OCI-LY7 (cell line): ENCODE data around the gene GRIP1. TPM values are rescaled to one million over a fixed set of nuclear protein-coding genes. Genes with fewer than 3 reads are reported as not detected.

Experiments
- BruUV-seq: library from RNA; stranded (reverse); fragments of 400-500 nt; replicated peaks from 2 replicates; lab custom pipeline; 2021; lab: Mats Ljungman, UMichigan
- CTCF ChIA-PET: fragments of 300-600 bp; sonication (Branson Sonifier 250); formaldehyde crosslinking; loops from one replicate; lab custom pipeline; 2022; ENCODE audit warnings: antibody characterized with exemption; ENCODE audit not compliant: unreplicated experiment; lab: Charles Lee
- POLR2A ChIA-PET: fragments of 300-600 bp; sonication (Branson Sonifier 250); formaldehyde crosslinking; loops from one replicate; lab custom pipeline; 2022; ENCODE audit warnings: antibody characterized with exemption; lab: Charles Lee
- DNase-seq: peaks from one replicate; pipeline ENCODE4 v3.0.0-alpha.2; 2015; ENCODE audit warnings: low spot score
- H2AFZ ChIP-seq: fragments of 200-600 bp; sonication (generic), shearing (Covaris generic); 2 replicates; pipeline ENCODE4 v1.6.1; 2014; ENCODE audit warnings: mild to moderate bottlenecking, antibody characterized with exemption, low read length, moderate library complexity
- H3K27ac ChIP-seq: fragments of 200-600 bp; sonication (generic); 2 replicates; pipeline ENCODE4 v1.5.1; 2014; ENCODE audit warnings: mixed run types, low read depth, mild to moderate bottlenecking, moderate library complexity, low read length, inconsistent platforms; ENCODE audit not compliant: poor library complexity, severe bottlenecking
- H3K36me3 ChIP-seq: fragments of 200-600 bp; sonication (generic); 2 replicates; pipeline ENCODE4 v1.6.1; 2014; ENCODE audit warnings: mild to moderate bottlenecking, antibody characterized with exemption, low read length, moderate library complexity, mixed read lengths; ENCODE audit not compliant: insufficient read depth
- H3K4me1 ChIP-seq: fragments of 200-600 bp; sonication (generic); 2 replicates; pipeline ENCODE4 v1.5.1; 2014; ENCODE audit warnings: mild to moderate bottlenecking, low read length; ENCODE audit not compliant: insufficient read depth, poor library complexity, severe bottlenecking
- H3K4me2 ChIP-seq: fragments of 200-600 bp; sonication (generic); 2 replicates; pipeline ENCODE4 v1.6.1; 2014; ENCODE audit warnings: mild to moderate bottlenecking, low read length
- H3K4me3 ChIP-seq: fragments of 200-600 bp; sonication (generic); 2 replicates; pipeline ENCODE4 v1.5.1; 2014; ENCODE audit warnings: mild to moderate bottlenecking, low read depth, low read length; ENCODE audit not compliant: poor library complexity, severe bottlenecking
- H3K79me2 ChIP-seq: fragments of 200-600 bp; sonication (generic); 2 replicates; pipeline ENCODE4 v1.6.1; 2016; ENCODE audit warnings: low read depth, mild to moderate bottlenecking, low read length, moderate library complexity, mixed read lengths; ENCODE audit not compliant: insufficient read depth
- H3K9me2 ChIP-seq: fragments of 200-600 bp; sonication (generic); 2 replicates; pipeline ENCODE4 v1.6.1; 2016; ENCODE audit warnings: mild to moderate bottlenecking, low read length, mixed read lengths; ENCODE audit not compliant: insufficient read depth
- H3K9me3 ChIP-seq: fragments of 200-600 bp; sonication (generic); 2 replicates; pipeline ENCODE4 v1.6.1; 2014; ENCODE audit warnings: mild to moderate bottlenecking, mixed run types, low read length, mixed read lengths
- H4K20me1 ChIP-seq: fragments of 200-600 bp; sonication (generic); 2 replicates; pipeline ENCODE4 v1.6.1; 2014; ENCODE audit warnings: mild to moderate bottlenecking, antibody characterized with exemption, low read length, moderate library complexity, mixed read lengths; ENCODE audit not compliant: insufficient read depth
- CTCF ChIP-seq: fragments of 200-600 bp; sonication (generic); conservative IDR thresholded peaks from 2 replicates; pipeline ENCODE4 v1.5.1; 2014; ENCODE audit warnings: mild to moderate bottlenecking, antibody characterized with exemption, low read length, moderate library complexity, mixed read lengths
- EZH2phosphoT487 ChIP-seq: fragments of 200-600 bp; sonication (generic); IDR thresholded peaks from 2 replicates; pipeline ENCODE4 v1.6.1; 2018; ENCODE audit warnings: low read depth, borderline replicate concordance, mild to moderate bottlenecking, mixed run types, antibody characterized with exemption, low read length, moderate library complexity, mixed read lengths
- intact Hi-C: fragments of 100-400 bp; cut with micrococcal nuclease; formaldehyde crosslinking; loops from one replicate; pipeline ENCODE4 v1.10.0; 2022; ENCODE audit not compliant: unreplicated experiment
- total RNA-seq, 2 experiments: library from RNA; depleted of rRNA in 1 of 2; stranded (reverse); fragments of >200 nt in 1 of 2; shearing (Covaris generic) in 1 of 2; gene quantifications; 2 replicates each; pipeline ENCODE4 v1.2.3, GENCODE V29; 2014 to 2022

GRIP1 gene
- total RNA-seq, 2 experiments from 2014 or later: 4.1 to 7.6 TPM

- Histone ChIP-seq H4K20me1 (no peaks in the 10 kb centered on the region), H3K4me1 (no peaks in the 10 kb centered on the region), H3K4me2 (no peak overlapping the region), H3K79me2 (no peaks in the 10 kb centered on the region), H3K9me2 (no peaks in the 10 kb centered on the region), H3K9me3 (no peaks in the 10 kb centered on the region), H3K4me3 (no peak overlapping the region), H3K27ac (no peak overlapping the region), H2AFZ (no peak overlapping the region), H3K36me3 (peaks cover 10% of the 10 kb centered on the region; the same call in 1 of the 2 replicates)
- no peak for DNase-seq
- no peak for TF ChIP-seq CTCF
- no peak for TF ChIP-seq EZH2phosphoT487
- ChIA-PET CTCF (interaction anchor here (0.5 kb wide), 1 partner anchor 13 kb away, joined by 3 read pairs; no protein-coding TSS in a partner anchor), POLR2A (interaction anchor here (0.6 to 1.4 kb wide), 3 partner anchors 75 to 724 kb away, joined by 3 to 6 read pairs (median 4); no protein-coding TSS in a partner anchor)
- intact Hi-C loops: no loop called here
- no TSS peak for BruUV-seq
These were observed 332.9 kb downstream of the GRIP1 start for GRCh38 chr12:66345956-66346355.

GRCh38 chr12:66345212-66345611 is 333.7 kb downstream of the GRIP1 start:
- Histone ChIP-seq H3K4me3 (no peak overlapping the region), H4K20me1 (no peaks in the 10 kb centered on the region), H3K79me2 (no peaks in the 10 kb centered on the region), H3K9me3 (no peaks in the 10 kb centered on the region), H3K27ac (no peak overlapping the region), H3K9me2 (no peaks in the 10 kb centered on the region), H3K4me1 (no peaks in the 10 kb centered on the region), H2AFZ (no peak overlapping the region), H3K4me2 (no peak overlapping the region), H3K36me3 (peaks cover 15% of the 10 kb centered on the region; the same call in 1 of the 2 replicates)
- BruUV-seq: no TSS peak
- intact Hi-C loops: no loop called here
- no peak for TF ChIP-seq EZH2phosphoT487
- TF ChIP-seq CTCF: no peak
- CTCF ChIA-PET: interaction anchor here (0.5 kb wide), 1 partner anchor 13 kb away, joined by 3 read pairs; no protein-coding TSS in a partner anchor
- DNase-seq: no peak
- POLR2A ChIA-PET: interaction anchor here (1.4 kb wide), 1 partner anchor 356 kb away, joined by 4 read pairs; no protein-coding TSS in a partner anchor

GRCh38 chr12:66341126-66341525 is 337.8 kb downstream of the GRIP1 start:
- Histone ChIP-seq H3K79me2 (no peaks in the 10 kb centered on the region), H3K27ac (no peak overlapping the region), H3K4me3 (no peak overlapping the region), H3K9me2 (no peaks in the 10 kb centered on the region), H3K4me1 (no peaks in the 10 kb centered on the region), H2AFZ (no peak overlapping the region), H3K36me3 (peaks cover 21% of the 10 kb centered on the region; the same call in 1 of the 2 replicates), H4K20me1 (no peaks in the 10 kb centered on the region), H3K9me3 (no peaks in the 10 kb centered on the region), H3K4me2 (no peak overlapping the region)
- ChIA-PET CTCF (no interaction called here), POLR2A (no interaction called here)
- intact Hi-C loops: no loop called here
- no peak for DNase-seq
- TF ChIP-seq EZH2phosphoT487 (no peak), CTCF (no peak)
- BruUV-seq: no TSS peak
